Neuronal stem cell (in vitro differentiated cells): ENCODE data around the gene UGT2A1.

ENCODE experiments used
- DNase-seq: peaks from one replicate; pipeline ENCODE4 v3.0.0-alpha.2; 2013; ENCODE audit warnings: low spot score
- H2AFZ ChIP-seq: one replicate; pipeline ENCODE4 v1.6.1; 2013; ENCODE audit warnings: mild to moderate bottlenecking, low read length, inconsistent platforms
- H2AK5ac ChIP-seq: 2 replicates; pipeline ENCODE4 v1.6.1; 2013; ENCODE audit warnings: low read depth, mild to moderate bottlenecking, inconsistent platforms, low read length, moderate library complexity, mixed read lengths
- H2BK120ac ChIP-seq: 2 replicates; pipeline ENCODE4 v1.6.1; 2013; ENCODE audit warnings: low read depth, mild to moderate bottlenecking, inconsistent platforms, low read length, moderate library complexity, mixed read lengths
- H2BK12ac ChIP-seq: one replicate; pipeline ENCODE4 v1.6.1; 2013; ENCODE audit warnings: low read length, inconsistent platforms
- H2BK15ac ChIP-seq: 2 replicates; pipeline ENCODE4 v1.6.1; 2013; ENCODE audit warnings: mild to moderate bottlenecking, low read length, inconsistent platforms, mixed read lengths
- H2BK5ac ChIP-seq: one replicate; pipeline ENCODE4 v1.6.1; 2013; ENCODE audit warnings: inconsistent platforms, mild to moderate bottlenecking, low read length, moderate library complexity
- H3K14ac ChIP-seq: one replicate; pipeline ENCODE4 v1.6.1; 2013; ENCODE audit warnings: low read length, inconsistent platforms
- H3K18ac ChIP-seq: 2 replicates; pipeline ENCODE4 v1.6.1; 2013; ENCODE audit warnings: low read length, inconsistent platforms
- H3K23ac ChIP-seq: 2 replicates; pipeline ENCODE4 v1.6.1; 2013; ENCODE audit warnings: low read depth, mild to moderate bottlenecking, mixed read lengths, low read length, inconsistent platforms; ENCODE audit not compliant: poor library complexity
- H3K27ac ChIP-seq: replicated peaks from 3 replicates; pipeline ENCODE4 v1.5.1; 2013; ENCODE audit warnings: low read length, inconsistent platforms
- H3K27me3 ChIP-seq, 3 experiments: 2 replicates each; pipeline ENCODE4 v1.6.1; 2013; ENCODE audit warnings: low read length in 3 of 3, mild to moderate bottlenecking in 2 of 3, inconsistent platforms in 1 of 3, low read depth in 1 of 3, mixed read lengths in 1 of 3, moderate library complexity in 1 of 3; ENCODE audit not compliant: control insufficient read depth in 3 of 3, insufficient read depth in 3 of 3
- H3K36me3 ChIP-seq, 2 donors: replicated peaks in 1 of 2; 2 replicates each; pipeline ENCODE4 v1.6.1; 2013; ENCODE audit warnings: low read length in 2 of 2; ENCODE audit not compliant: control insufficient read depth in 2 of 2, insufficient read depth in 2 of 2
- H3K4ac ChIP-seq: 2 replicates; pipeline ENCODE4 v1.6.1; 2013; ENCODE audit warnings: inconsistent platforms, mild to moderate bottlenecking, low read length, moderate library complexity
- H3K4me1 ChIP-seq, 2 donors: 1 replicate in 1 of 2; 2 replicates in 1 of 2; pipeline ENCODE4 v1.6.1; 2013; ENCODE audit warnings: low read length in 2 of 2, low read depth in 1 of 2; ENCODE audit not compliant: control insufficient read depth in 2 of 2, insufficient read depth in 1 of 2
- H3K4me2 ChIP-seq: one replicate; pipeline ENCODE4 v1.6.1; 2013; ENCODE audit warnings: mild to moderate bottlenecking, low read length, inconsistent platforms; ENCODE audit not compliant: insufficient read depth, poor library complexity, severe bottlenecking
- H3K4me3 ChIP-seq, 2 donors: 2 replicates each; pipeline ENCODE4 v1.5.1; 2013; ENCODE audit warnings: low read length in 2 of 2, mild to moderate bottlenecking in 2 of 2, inconsistent platforms in 1 of 2, moderate library complexity in 1 of 2
- H3K79me1 ChIP-seq: one replicate; pipeline ENCODE4 v1.6.1; 2013; ENCODE audit warnings: low read depth, mild to moderate bottlenecking, inconsistent platforms, low read length, moderate library complexity
- H3K9ac ChIP-seq: one replicate; pipeline ENCODE4 v1.6.1; 2013; ENCODE audit warnings: mild to moderate bottlenecking, low read depth, low read length, inconsistent platforms; ENCODE audit not compliant: poor library complexity
- H3K9me3 ChIP-seq, 2 donors: replicated peaks in 1 of 2; 2 replicates each; pipeline versions ENCODE3 to v1.6.1; 2013; ENCODE audit warnings: low read length in 2 of 2, mild to moderate bottlenecking in 2 of 2, inconsistent platforms in 1 of 2, low read depth in 1 of 2, mixed read lengths in 1 of 2, moderate library complexity in 1 of 2; ENCODE audit not compliant: control insufficient read depth in 2 of 2, insufficient read depth in 1 of 2
- H4K8ac ChIP-seq: one replicate; pipeline ENCODE4 v1.6.1; 2013; ENCODE audit warnings: low read depth, mild to moderate bottlenecking, inconsistent platforms, low read length, moderate library complexity
- H4K91ac ChIP-seq: one replicate; pipeline ENCODE4 v1.6.1; 2013; ENCODE audit warnings: low read length, low read depth, mild to moderate bottlenecking, inconsistent platforms; ENCODE audit not compliant: poor library complexity
- WGBS, 2 donors: extraction: QIAGEN DNeasy Blood & Tissue Kit; methylation state at CpG; one replicate each; pipeline ENCODE4 v1.1.7; 2013; ENCODE audit warnings: missing lambda C conversion rate in 2 of 2, mixed read lengths in 1 of 2; ENCODE audit not compliant: insufficient read length in 2 of 2, insufficient replicate concordance in 1 of 2; ENCODE audit errors: extremely low coverage in 2 of 2; 5-methylcytosine and 5-hydroxymethylcytosine counted together

UGT2A1 gene

GRCh38 chr4:69649629-69650028, 3.4 kb downstream of the UGT2A1 start:
- H3K36me3 ChIP-seq: no peaks in the 10 kb centered on the region
- no peak overlapping the region for H3K4me3 ChIP-seq
- no peaks in the 10 kb centered on the region for H3K27me3 ChIP-seq
- H4K8ac ChIP-seq: no peak overlapping the region
- no peak overlapping the region for H4K91ac ChIP-seq
- no CpG with 5 or more reads among the region's 2 CpGs for WGBS, 2 donors
- H2AFZ ChIP-seq: peak overlapping the region; percentile 67
- peaks cover 0 to 3% of the 10 kb centered on the region in 2 donors for H3K4me1 ChIP-seq
- H2AK5ac ChIP-seq: no peak overlapping the region
- H3K14ac ChIP-seq: no peak overlapping the region
- H3K27ac ChIP-seq: no peak overlapping the region
- H3K9ac ChIP-seq: no peak overlapping the region
- no peak overlapping the region for H3K18ac ChIP-seq
- H3K4me2 ChIP-seq: no peak overlapping the region
- H2BK15ac ChIP-seq: no peak overlapping the region
- no peak overlapping the region for H2BK120ac ChIP-seq
- H3K79me1 ChIP-seq: no peaks in the 10 kb centered on the region
- H3K9me3 ChIP-seq: no peaks in the 10 kb centered on the region
- no peak overlapping the region for H3K23ac ChIP-seq
- DNase-seq: no peak
- H2BK12ac ChIP-seq: no peak overlapping the region
- H2BK5ac ChIP-seq: no peak overlapping the region
- H3K4ac ChIP-seq: no peak overlapping the region

- H4K91ac ChIP-seq: no peak overlapping the region
- H3K27me3 ChIP-seq: no peaks in the 10 kb centered on the region
- no peaks in the 10 kb centered on the region for H3K79me1 ChIP-seq
- no CpG with 5 or more reads among the region's 1 CpG for WGBS, 2 donors
- no peak overlapping the region for H2BK15ac ChIP-seq
- no peak for DNase-seq
- H4K8ac ChIP-seq: no peak overlapping the region
- H2BK120ac ChIP-seq: no peak overlapping the region
- H2BK12ac ChIP-seq: no peak overlapping the region
- H3K14ac ChIP-seq: no peak overlapping the region
- no peaks in the 10 kb centered on the region for H3K9me3 ChIP-seq
- no peak overlapping the region for H3K23ac ChIP-seq
- H2BK5ac ChIP-seq: no peak overlapping the region
- no peak overlapping the region for H2AK5ac ChIP-seq
- H3K18ac ChIP-seq: no peak overlapping the region
- H3K36me3 ChIP-seq: no peaks in the 10 kb centered on the region
- no peak overlapping the region for H3K4me3 ChIP-seq
- no peak overlapping the region for H3K9ac ChIP-seq
- no peak overlapping the region for H3K4ac ChIP-seq
- no peak overlapping the region for H3K27ac ChIP-seq
- H3K4me1 ChIP-seq: peaks cover 0 to 3% of the 10 kb centered on the region in 2 donors
- H2AFZ ChIP-seq: peak overlapping the region; percentile 67
- no peak overlapping the region for H3K4me2 ChIP-seq
Measured at GRCh38 chr4:69649207-69649606, 3.8 kb downstream of the UGT2A1 start.

DNA sequence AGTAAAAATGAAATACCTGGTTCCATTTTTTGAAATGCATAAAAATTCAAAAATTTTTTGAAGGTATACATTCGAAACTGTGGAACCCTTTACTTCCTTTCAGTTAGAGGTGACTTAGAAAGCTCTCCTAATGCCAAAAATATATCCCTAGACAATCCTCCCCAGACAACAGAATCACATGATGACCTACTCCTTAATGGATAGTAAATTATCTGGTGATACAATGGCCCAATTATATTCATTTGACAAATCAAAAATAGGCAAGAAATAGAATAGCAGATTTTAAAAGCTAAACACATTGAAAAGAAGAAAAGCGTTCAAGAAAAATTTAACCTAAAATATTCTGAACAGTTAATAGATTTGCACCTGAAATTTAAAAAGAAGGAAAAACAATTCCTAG, 10.1 kb downstream of the UGT2A1 start:
- Histone ChIP-seq H2BK12ac (no peak overlapping the region), H3K14ac (no peak overlapping the region), H3K4me1 (no peaks in the 10 kb centered on the region), H3K9ac (no peak overlapping the region), H3K27me3 (no peaks in the 10 kb centered on the region), H4K8ac (no peak overlapping the region), H3K79me1 (no peaks in the 10 kb centered on the region), H2BK120ac (no peak overlapping the region), H4K91ac (no peak overlapping the region), H3K23ac (no peak overlapping the region), H2AFZ (no peak overlapping the region), H2BK5ac (no peak overlapping the region), H3K36me3 (no peaks in the 10 kb centered on the region), H3K27ac (no peak overlapping the region), H3K9me3 (no peaks in the 10 kb centered on the region), H3K18ac (no peak overlapping the region), H2AK5ac (no peak overlapping the region), H3K4me3 (no peak overlapping the region), H2BK15ac (no peak overlapping the region), H3K4me2 (no peak overlapping the region), H3K4ac (no peak overlapping the region)
- WGBS, 2 donors: no CpG with 5 or more reads among the region's 2 CpGs
- no peak for DNase-seq

GRCh38 chr4:69640289-69640688, 12.8 kb downstream of the UGT2A1 start:
- H4K8ac ChIP-seq: no peak overlapping the region
- H3K36me3 ChIP-seq: no peaks in the 10 kb centered on the region
- no peaks in the 10 kb centered on the region for H3K4me1 ChIP-seq
- H3K27me3 ChIP-seq: no peaks in the 10 kb centered on the region
- no peak overlapping the region for H3K23ac ChIP-seq
- H2BK15ac ChIP-seq: no peak overlapping the region
- no peak for DNase-seq
- H2BK120ac ChIP-seq: no peak overlapping the region
- H3K4ac ChIP-seq: no peak overlapping the region
- H3K79me1 ChIP-seq: no peaks in the 10 kb centered on the region
- WGBS, 2 donors: no CpG with 5 or more reads among the region's 2 CpGs
- H2BK12ac ChIP-seq: no peak overlapping the region
- no peak overlapping the region for H3K14ac ChIP-seq
- H3K9ac ChIP-seq: no peak overlapping the region
- H3K4me2 ChIP-seq: no peak overlapping the region
- no peak overlapping the region for H2AFZ ChIP-seq
- no peak overlapping the region for H3K27ac ChIP-seq
- H3K18ac ChIP-seq: no peak overlapping the region
- no peak overlapping the region for H4K91ac ChIP-seq
- no peaks in the 10 kb centered on the region for H3K9me3 ChIP-seq
- H3K4me3 ChIP-seq: no peak overlapping the region
- no peak overlapping the region for H2BK5ac ChIP-seq
- H2AK5ac ChIP-seq: no peak overlapping the region
